Bronchial epithelial cell (primary cell): ENCODE measurements around the gene RIMBP2. TPM values are rescaled to one million over a fixed set of nuclear protein-coding genes. Genes with fewer than 3 reads are reported as not detected.

ENCODE experiments used
- DNase-seq: peaks from one replicate; pipeline ENCODE4 v3.0.0-alpha.2; 2010; ENCODE audit warnings: low read depth
- FAIRE-seq: peaks from 2 replicates; lab custom pipeline; 2011; peaks lifted over from hg19 to GRCh38; lab: Jason Lieb, UNC
- H3K27me3 ChIP-seq: 2 replicates; pipeline ENCODE4 v1.5.1; 2011; ENCODE audit warnings: low read length; ENCODE audit not compliant: control insufficient read depth, insufficient read depth
- H3K36me3 ChIP-seq: 2 replicates; pipeline ENCODE4 v1.5.1; 2011; ENCODE audit warnings: low read length; ENCODE audit not compliant: control insufficient read depth, insufficient read depth
- H3K4me3 ChIP-seq: 2 replicates; pipeline ENCODE4 v1.5.1; 2011; ENCODE audit warnings: mild to moderate bottlenecking, low read depth, low read length, control low read depth
- CTCF ChIP-seq: IDR thresholded peaks from 2 replicates; pipeline ENCODE4 v1.5.1; 2011; ENCODE audit warnings: mild to moderate bottlenecking, moderate library complexity, low read length, control low read depth, inconsistent platforms; ENCODE audit not compliant: insufficient read depth, severe bottlenecking
- total RNA-seq: library from RNA; depleted of rRNA; stranded (reverse); fragments of >200 nt; gene quantifications from 2 replicates; pipeline ENCODE4 v1.2.1, GENCODE V29; 2014

The RIMBP2 gene
- total RNA-seq, 1 donor from 2014 or later: not detected

DNA sequence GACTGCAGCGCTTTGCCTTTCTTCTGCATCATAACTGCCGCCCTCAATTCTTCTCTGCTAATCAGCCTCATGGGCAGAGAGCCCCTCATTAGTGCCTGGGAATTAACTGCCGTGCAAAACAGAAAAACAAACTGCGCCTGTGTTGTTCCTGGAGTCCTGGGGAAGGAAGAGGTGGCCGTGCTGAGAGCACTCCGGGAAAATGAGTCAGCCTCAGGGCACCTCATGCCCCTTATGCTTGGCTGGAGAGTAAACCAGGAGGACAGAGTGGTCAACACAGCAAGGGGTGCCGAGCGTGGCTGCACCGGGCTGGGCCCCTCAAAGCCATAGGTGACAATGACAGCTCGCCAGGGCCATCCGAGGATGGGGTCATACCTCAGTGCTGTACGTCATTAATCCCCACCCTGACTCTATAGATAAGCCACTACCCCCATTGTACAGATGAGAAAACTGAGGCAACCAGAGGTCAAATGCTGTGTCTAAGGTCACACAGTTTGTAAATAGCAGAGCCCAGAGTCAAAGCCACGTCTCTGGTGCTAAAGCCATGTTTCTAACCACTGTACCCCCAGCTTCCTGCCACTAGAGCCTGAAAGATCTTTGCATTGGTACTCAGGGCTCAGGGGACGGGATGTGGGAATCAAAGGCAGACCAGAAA, 74.4 kb downstream of the RIMBP2 start:
- FAIRE-seq (no peak), DNase-seq (no peak)
- no peaks in the 10 kb centered on the region for H3K27me3 ChIP-seq
- H3K36me3 ChIP-seq: no peaks in the 10 kb centered on the region
- H3K4me3 ChIP-seq: no peak overlapping the region
- TF ChIP-seq CTCF: no peak

GRCh38 chr12:130640901-130641300, 75.2 kb downstream of the RIMBP2 start:
- H3K4me3 ChIP-seq: no peak overlapping the region
- H3K27me3 ChIP-seq: no peaks in the 10 kb centered on the region
- DNase-seq: no peak
- H3K36me3 ChIP-seq: no peaks in the 10 kb centered on the region
- no peak for TF ChIP-seq CTCF
- no peak for FAIRE-seq

- FAIRE-seq (no peak), DNase-seq (no peak)
- no peaks in the 10 kb centered on the region for H3K36me3 ChIP-seq
- H3K4me3 ChIP-seq: no peak overlapping the region
- no peaks in the 10 kb centered on the region for H3K27me3 ChIP-seq
- TF ChIP-seq CTCF: no peak
Measured at GRCh38 chr12:130640496-130640895, 75.6 kb downstream of the RIMBP2 start.

DNA sequence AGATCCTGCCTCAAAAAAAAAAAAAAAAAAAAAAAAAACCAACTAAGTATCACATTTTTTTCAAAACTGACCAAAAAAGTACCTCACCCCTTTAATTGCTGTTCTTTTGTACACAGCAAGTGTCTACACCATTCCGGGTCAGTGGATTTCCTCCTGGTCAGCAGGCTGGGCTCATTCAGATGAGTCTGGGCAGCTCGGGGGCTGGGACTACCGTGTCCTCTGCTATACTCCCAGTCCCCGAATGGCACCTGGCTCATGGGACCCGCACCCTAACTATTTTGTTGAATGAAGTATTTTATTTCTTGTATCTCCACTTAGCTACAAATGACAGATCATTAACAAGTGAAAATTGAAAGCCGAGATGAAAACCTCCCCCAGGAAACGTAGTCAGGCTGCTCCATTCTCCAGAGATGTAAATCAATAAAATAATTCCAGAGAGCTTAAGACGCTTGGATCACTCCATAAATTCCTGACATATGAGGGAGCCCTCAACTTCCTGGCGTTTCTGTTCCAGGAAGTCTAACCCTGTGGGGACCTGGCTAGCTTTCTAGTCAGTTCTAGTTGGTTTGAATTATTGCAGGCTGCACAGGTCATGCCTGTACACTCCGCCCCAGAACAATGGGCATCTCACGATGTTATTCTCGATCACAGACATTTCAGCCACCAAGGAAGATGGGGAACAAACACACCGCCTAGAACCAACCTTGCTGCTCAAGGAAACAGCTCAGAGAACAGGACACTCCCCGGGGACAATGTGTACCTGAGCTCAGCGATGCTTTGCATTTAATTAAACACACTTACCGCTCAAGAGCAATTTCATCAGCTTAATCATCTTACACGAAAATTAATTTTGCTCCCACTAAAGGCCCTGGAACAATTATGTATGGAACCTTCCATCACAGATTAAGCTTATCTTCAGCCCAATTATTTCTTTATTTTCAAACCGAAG, 76.3 kb downstream of the RIMBP2 start:
- TF ChIP-seq CTCF: no peak
- Histone ChIP-seq H3K27me3 (no peaks in the 10 kb centered on the region), H3K36me3 (no peaks in the 10 kb centered on the region), H3K4me3 (no peak overlapping the region)
- DNase-seq (no peak), FAIRE-seq (no peak)

- no peak for FAIRE-seq
- no peak for TF ChIP-seq CTCF
- Histone ChIP-seq H3K27me3 (no peaks in the 10 kb centered on the region), H3K36me3 (no peaks in the 10 kb centered on the region), H3K4me3 (no peak overlapping the region)
- DNase-seq: no peak
Measured at GRCh38 chr12:130636370-130636769, 79.7 kb downstream of the RIMBP2 start.
